GM19452 (cell line): ENCODE data around the gene COX6B2.

Source experiments
- ATAC-seq: cut with Tn5 transposase; IDR thresholded peaks from one replicate; pipeline ENCODE4 v1.9.1; 2021; ENCODE audit not compliant: unreplicated experiment

Gene COX6B2

GRCh38 chr19:55383279-55384130 lies 29.0 kb upstream of the COX6B2 start:
- no peak for ATAC-seq

GRCh38 chr19:55382522-55383054 lies 28.1 kb upstream of the COX6B2 start:
- no peak for ATAC-seq

- no peak for ATAC-seq
Observed at GRCh38 chr19:55382013-55382412, 27.5 kb upstream of the COX6B2 start.

- no peak for ATAC-seq
Observed at GRCh38 chr19:55379174-55379573, 24.7 kb upstream of the COX6B2 start.

GRCh38 chr19:55377356-55378131 lies 23.0 kb upstream of the COX6B2 start:
- no peak for ATAC-seq

GRCh38 chr19:55376241-55376933 lies 21.9 kb upstream of the COX6B2 start, which contains the start of gene TMEM190:
TMEM190 (plus strand) TSS chr19:55376826; CDS start chr19:55376854, 28 bp downstream.
- ATAC-seq = no peak

GRCh38 chr19:55373993-55374757 lies 19.7 kb upstream of the COX6B2 start:
- no peak for ATAC-seq

GRCh38 chr19:55373306-55373992 lies 18.9 kb upstream of the COX6B2 start:
- ATAC-seq = no peak

GRCh38 chr19:55372316-55373081 lies 18.0 kb upstream of the COX6B2 start:
- no peak for ATAC-seq

GRCh38 chr19:55370305-55370988 lies 15.9 kb upstream of the COX6B2 start, which contains the start of gene IL11:
IL11 (minus strand) TSS chr19:55370463; CDS start chr19:55370310, 153 bp downstream.
- ATAC-seq = no peak

GRCh38 chr19:55369653-55370304 lies 15.3 kb upstream of the COX6B2 start:
- no peak for ATAC-seq

GRCh38 chr19:55368701-55369563 lies 14.4 kb upstream of the COX6B2 start:
- ATAC-seq = no peak

- no peak for ATAC-seq
Observed at GRCh38 chr19:55368106-55368505, 13.6 kb upstream of the COX6B2 start.

GRCh38 chr19:55366790-55367189 lies 12.3 kb upstream of the COX6B2 start:
- ATAC-seq = no peak

GRCh38 chr19:55365964-55366363 lies 11.4 kb upstream of the COX6B2 start:
- ATAC-seq = no peak

GRCh38 chr19:55365245-55365644 lies 10.7 kb upstream of the COX6B2 start:
- no peak for ATAC-seq
